GOT3 (cell line): Measurements from ENCODE around the gene EFEMP1.
"Not testable (repeated sequence)": the region's sequence is repeated elsewhere in the genome, so short reads cannot be mapped to it uniquely, and the experiment has no call there.

ENCODE experiments used
- DNase-seq: peaks from one replicate; lab custom pipeline; 2025; ENCODE audit warnings: mixed read lengths; lab: John Stamatoyannopoulos, UW

Gene EFEMP1

GRCh38 chr2:55827855-55828254, 95.7 kb downstream of the EFEMP1 start:
- DNase-seq, result no peak

GRCh38 chr2:55827428-55827827, 96.2 kb downstream of the EFEMP1 start:
- DNase-seq, result not testable (repeated sequence)

- no peak for DNase-seq
These were observed 97.3 kb downstream of the EFEMP1 start for GRCh38 chr2:55826246-55826645.

GRCh38 chr2:55824551-55825096, 99.0 kb downstream of the EFEMP1 start:
- DNase-seq, result no peak
